Fibroblast of mammary gland (primary cell): ENCODE results near the gene MAMDC4.
A peak's percentile ranks its signal among the peaks of the same experiment; 100 is the strongest.

Experiments used
- DNase-seq: peaks from one replicate; pipeline ENCODE4 v3.0.0-alpha.2; 2010; ENCODE audit warnings: low read depth
- H3K4me3 ChIP-seq: 2 replicates; pipeline ENCODE4 v1.5.1; 2011; ENCODE audit warnings: low read depth, mild to moderate bottlenecking, low read length, moderate library complexity; ENCODE audit not compliant: control insufficient read depth
- CTCF ChIP-seq: conservative IDR thresholded peaks from 2 replicates; pipeline ENCODE4 v1.5.1; 2011; ENCODE audit warnings: low read depth, low read length, inconsistent platforms; ENCODE audit not compliant: control insufficient read depth, insufficient read depth

The MAMDC4 gene

GRCh38 chr9:136903041-136903554 is 51.0 kb downstream of the MAMDC4 start:
- peak; percentile 34 for DNase-seq

GRCh38 chr9:136906266-136906665 is 54.1 kb downstream of the MAMDC4 start:
- H3K4me3 ChIP-seq: no peak overlapping the region
- no peak for TF ChIP-seq CTCF
- DNase-seq: no peak

More at GRCh38 chr9:136903041-136903554, 51.0 kb downstream of the MAMDC4 start:
- no peak for TF ChIP-seq CTCF
- no peak overlapping the region for H3K4me3 ChIP-seq

DNA sequence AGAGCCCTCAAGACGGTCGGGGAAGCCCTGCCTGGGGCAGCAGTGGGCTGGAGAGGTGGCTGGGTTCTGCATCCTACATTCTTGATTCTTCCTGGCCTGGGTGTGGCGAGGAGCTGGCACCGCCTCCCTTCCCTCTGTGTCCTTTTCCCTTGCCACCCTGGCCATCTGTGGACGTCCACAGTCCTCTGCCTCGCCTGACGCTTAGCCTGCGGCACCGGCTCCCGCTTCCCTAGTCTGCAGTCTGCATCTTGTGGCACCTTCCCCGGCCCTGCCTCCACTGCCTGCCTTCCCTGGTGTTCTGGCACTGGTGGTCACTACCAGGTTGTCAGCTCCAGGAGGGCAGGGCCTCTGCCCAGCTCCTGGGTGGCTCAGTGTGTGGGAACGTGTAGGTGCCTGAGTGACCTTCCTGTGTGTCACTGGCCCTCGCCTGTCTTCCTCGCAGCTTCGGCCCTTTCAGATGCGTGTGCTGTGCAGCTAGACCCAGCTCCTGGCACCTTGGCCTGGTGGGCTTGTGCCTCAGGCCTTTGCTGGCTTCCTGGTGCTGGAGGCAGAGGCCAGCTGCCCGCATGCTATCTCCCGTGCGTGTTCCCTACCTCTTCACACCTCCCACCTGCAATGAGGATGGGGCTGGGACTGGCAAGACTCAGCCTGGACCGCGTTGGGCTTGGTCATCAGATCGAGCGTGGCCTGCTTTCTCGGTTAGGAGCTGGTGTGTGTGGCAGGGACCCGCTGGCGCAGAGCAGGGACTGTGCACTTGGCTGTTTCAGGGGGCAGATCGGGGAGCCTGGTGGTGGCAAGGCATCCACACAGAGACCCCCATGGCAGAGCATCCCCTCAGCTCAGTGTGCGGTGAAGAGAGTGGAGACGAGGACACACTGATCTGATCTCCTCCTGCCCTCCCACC is 55.1 kb downstream of the MAMDC4 start:
- no peak for DNase-seq
- TF ChIP-seq CTCF: no peak
- no peak overlapping the region for H3K4me3 ChIP-seq
